HG03039 (cell line): ENCODE data around the gene CRHR1.

Source experiments
- ATAC-seq: cut with Tn5 transposase; IDR thresholded peaks from one replicate; pipeline ENCODE4 v1.9.1; 2021; ENCODE audit warnings: mild to moderate bottlenecking, moderate library complexity; ENCODE audit not compliant: unreplicated experiment

Gene CRHR1

DNA sequence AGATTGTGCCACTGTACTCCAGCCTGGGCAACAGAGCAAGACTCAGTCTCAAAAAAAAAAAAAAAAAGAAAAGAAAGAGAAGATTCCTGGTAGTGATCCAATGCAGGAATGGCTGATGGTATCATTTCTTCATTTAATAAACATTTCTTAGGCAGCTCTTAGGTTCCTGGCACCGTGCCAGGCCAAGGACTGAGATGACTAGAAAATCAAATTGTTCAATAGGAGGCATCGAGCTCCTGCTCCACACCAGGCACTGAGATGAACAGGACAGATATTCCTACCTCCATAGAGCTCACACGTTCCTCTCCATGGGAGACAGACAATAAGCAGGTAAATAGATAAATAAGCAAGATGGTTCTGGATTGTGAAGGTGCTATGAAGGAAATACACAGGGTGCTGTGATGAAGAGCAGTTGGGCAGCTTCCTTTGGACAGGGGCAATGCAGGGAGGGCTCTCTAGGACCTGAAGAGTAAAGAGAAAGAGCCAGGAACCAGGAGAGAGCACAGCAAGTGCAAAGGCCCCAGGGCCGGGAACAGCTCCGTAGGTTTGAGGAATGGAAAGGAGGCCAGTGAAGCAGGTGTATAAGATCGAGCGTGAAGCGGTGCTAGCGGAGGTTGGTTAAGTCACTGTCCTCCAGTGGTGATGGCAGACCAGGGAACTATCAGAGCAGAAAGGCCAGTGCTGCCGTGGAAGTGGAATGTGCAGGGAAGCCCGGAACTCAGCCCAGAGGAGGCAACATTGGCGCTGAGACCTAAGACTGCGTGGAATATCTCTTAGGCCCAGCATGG lies 26.5 kb upstream of the CRHR1 start:
- no peak for ATAC-seq

DNA sequence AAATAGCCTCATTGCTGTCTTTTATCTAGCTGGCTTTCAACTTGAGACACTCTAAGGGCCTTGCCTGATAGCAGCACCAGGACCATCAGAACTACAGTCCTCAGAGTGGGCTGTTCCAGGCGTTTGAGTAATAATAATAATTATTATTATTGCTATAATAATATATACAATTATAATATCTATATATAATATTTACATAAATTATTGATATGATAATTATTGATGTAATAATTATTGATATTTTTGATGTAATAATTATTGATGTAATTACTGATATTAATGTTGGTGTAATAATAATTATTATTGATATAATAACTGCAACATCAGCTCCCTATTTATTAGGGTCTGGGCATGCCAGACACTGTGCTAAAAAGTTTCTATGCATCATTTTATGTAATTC lies 25.6 kb upstream of the CRHR1 start:
- no peak for ATAC-seq

- ATAC-seq: no peak
These were observed 24.4 kb upstream of the CRHR1 start for GRCh38 chr17:45759761-45760160.

GRCh38 chr17:45761957-45762565 lies 22.1 kb upstream of the CRHR1 start:
- ATAC-seq: no peak

DNA sequence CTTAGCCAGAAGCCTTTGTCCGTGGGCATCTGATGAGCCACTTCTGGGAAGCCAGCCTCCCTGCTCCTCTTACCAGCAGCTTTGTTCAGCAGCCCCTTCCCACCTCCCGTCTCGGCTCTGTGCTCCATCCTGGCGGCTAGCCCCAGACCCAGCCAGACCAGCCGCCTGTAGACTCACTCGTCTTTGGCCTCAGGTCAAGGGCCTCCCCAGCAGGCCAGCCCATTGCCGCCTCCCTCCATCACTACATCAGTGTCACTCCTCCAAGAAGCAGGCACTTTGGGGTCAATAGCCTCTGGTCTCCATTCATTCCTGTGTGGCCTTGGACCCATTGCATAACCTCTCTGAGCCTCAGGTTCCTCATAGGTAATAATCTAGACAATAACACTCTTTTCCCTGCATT lies 20.9 kb upstream of the CRHR1 start:
- ATAC-seq: no peak

- ATAC-seq: no peak
These were observed 19.6 kb upstream of the CRHR1 start for GRCh38 chr17:45764479-45764878.

DNA sequence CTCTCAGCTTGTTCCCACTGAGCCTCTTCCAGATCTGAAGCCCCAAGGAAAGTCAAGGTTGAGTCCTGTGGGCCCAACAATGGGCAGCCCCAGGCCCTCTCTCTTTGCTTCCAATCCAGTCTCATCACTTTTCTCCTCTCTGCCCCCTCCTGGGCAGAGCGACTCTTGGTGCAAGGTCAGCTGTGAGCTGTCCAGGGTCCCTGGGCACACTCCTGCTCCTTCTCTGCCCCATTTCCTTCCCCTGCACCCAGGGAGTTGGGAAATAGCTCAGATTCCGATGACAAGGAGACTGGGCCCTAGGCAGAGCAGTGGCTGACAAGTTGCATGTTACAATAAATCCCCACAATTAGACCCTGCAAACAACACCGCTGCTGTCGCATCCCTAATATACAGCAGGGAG lies 16.1 kb upstream of the CRHR1 start:
- ATAC-seq: no peak

- no peak for ATAC-seq
These were observed 13.4 kb upstream of the CRHR1 start for GRCh38 chr17:45770632-45771270.

DNA sequence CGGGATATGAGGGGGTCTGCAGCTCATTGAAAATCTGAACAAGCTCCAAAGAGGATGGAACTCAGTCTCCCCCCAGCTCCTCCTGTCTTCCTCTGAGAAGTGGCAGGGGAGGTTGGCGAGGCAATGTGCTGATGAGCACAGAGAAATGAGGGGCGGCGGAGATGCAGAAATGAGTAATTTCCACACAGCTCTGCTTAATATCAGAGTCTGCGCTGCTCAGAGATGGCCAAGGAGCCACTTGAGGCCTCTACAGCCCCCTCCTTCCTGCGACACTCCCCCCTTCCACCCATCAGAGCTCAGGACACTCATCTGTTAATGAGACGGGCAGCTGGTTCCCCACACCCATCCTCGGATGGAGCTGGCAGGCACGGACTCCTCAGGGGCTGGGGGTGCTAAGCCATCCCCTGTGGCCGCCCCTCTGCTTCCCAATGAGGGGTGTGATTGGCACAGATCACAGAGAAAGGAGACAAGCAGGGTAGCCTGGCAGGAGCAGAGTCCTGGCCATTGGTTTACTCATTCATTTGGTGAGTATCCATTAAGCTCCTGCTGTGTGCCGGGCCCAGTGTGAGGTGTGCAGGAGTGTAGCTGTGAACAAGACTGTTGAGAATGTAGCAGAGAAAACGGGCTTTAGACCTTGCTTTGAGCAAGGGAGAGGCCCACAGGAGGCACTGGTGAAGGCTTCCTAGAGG lies 12.7 kb upstream of the CRHR1 start:
- no peak for ATAC-seq

- no peak for ATAC-seq
These were observed 9.0 kb upstream of the CRHR1 start for GRCh38 chr17:45775148-45775547.

- ATAC-seq: no peak
These were observed 8.5 kb upstream of the CRHR1 start for GRCh38 chr17:45775576-45776011.

- no peak for ATAC-seq
These were observed 7.2 kb upstream of the CRHR1 start for GRCh38 chr17:45776896-45777295.

DNA sequence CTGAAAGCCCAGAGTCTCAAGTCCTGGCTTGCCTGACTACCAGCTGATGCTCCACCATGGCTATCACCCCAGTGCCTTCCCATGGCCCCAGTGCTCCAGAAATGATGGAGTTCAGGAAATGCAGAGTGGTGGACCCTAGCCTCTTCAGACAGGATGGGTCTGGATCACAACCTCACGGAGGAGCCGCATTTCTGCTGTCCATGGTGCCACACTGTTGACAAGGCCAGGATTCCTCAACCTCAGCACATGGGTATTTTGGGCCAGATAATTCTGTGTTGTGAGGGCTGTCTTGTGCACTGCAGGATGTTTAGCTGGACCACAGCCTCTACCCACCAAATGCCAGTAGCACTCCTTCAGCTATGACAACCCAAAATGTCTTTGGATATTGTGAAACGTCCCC lies 6.7 kb upstream of the CRHR1 start:
- ATAC-seq: no peak

GRCh38 chr17:45780921-45781320 lies 3.2 kb upstream of the CRHR1 start:
- no peak for ATAC-seq

DNA sequence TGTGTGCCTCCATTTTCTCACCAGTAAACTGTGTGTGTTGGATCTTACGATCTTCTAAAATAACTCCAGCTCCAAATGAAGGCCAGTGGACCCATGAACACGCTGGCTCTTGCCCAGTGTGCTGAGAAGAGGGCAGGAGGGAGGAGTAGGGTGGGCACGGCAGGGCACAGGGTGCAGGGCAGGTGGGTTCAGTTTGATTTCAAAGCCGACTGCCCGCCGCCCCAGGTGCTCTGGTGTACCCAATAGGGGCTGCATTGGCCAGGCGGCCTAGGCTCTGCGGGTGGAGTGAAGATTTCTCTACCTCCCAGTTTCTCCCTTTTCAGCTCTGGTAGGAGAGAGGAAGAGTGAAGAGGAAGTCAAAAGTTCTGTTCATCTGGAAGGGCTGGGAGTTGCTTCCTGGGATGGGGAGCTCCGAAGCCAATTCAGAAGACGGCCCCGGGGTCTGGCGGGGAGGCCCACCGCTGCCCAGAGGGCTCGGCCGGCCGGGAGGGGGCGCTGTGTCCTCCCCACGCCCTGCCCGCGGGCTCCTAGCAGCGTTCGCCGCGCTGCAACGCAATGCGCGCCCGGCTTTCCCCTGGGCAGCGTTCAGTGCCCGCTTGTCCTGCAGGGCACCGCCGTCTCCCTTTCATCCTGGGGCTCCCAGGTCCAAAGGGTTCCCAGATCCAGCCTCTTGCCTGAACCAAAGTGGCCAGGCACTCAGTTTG lies 1.1 kb upstream of the CRHR1 start:
- no peak for ATAC-seq

- no peak for ATAC-seq
These were observed 377 bp upstream of the CRHR1 start for GRCh38 chr17:45783593-45784292.

DNA sequence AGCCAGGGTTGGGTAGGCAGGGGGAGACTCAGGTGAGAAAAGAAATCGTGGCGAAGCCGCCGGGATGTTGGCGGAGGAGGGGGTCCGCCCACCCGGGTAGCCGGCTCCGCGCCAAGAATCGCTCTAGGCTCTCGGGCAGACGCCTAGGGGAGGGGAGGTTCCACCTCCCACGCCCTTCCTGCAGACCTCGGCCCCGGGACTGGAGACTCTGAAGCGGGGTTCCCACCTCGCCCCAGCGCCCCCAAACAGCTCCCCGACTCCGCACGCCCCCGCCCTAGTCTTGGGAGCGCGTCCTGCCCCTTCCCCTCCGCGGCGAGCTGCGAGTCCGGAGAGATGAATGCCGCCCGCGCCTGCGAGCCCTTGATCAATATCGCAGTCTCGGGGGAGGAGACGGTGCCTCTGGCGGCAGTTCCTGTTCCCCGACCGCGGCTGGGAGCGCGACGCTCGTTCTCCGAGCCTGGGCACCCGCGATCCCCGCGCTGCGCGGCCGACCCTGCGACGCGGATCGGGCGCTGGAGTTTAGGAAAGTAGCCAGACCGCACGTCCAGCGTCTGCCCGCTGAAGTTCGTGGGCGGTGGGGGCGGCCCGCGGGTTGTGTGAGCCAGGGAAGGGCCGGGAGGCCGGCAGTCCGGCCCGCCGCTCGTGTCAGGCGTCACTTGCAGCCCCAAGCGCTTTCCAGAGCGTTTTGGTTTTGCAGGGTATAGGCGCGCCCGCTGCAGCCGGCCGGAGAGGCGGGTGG lies 790 bp downstream of the CRHR1 start:
- no peak for ATAC-seq

- no peak for ATAC-seq
These were observed 1.5 kb downstream of the CRHR1 start for GRCh38 chr17:45785480-45786193.

DNA sequence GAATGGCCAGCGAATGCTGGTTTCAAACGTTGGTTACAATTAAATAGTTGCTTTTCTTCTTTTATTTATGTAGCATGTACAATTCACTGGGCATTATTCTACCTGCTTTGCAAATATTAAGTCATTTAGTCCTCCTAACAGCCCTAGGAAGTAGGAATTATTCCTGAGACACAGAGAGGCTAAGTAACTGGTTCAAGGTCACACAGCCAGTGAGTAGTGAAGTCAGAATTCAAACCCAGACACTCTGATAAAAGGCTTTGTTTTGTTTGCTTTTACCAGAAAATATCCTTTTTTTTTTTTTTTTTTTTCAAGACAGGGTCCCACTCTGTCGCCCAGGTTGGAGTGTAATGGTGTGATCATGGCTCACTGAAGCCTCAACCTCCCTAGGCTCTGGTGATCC lies 2.2 kb downstream of the CRHR1 start:
- no peak for ATAC-seq
